DMS 273 (cell line): Measurements from ENCODE around the gene COL4A1.

Source experiments
- DNase-seq: peaks from one replicate; lab custom pipeline; 2025; ENCODE audit not compliant: unreplicated experiment; lab: John Stamatoyannopoulos, UW

The COL4A1 gene

DNA sequence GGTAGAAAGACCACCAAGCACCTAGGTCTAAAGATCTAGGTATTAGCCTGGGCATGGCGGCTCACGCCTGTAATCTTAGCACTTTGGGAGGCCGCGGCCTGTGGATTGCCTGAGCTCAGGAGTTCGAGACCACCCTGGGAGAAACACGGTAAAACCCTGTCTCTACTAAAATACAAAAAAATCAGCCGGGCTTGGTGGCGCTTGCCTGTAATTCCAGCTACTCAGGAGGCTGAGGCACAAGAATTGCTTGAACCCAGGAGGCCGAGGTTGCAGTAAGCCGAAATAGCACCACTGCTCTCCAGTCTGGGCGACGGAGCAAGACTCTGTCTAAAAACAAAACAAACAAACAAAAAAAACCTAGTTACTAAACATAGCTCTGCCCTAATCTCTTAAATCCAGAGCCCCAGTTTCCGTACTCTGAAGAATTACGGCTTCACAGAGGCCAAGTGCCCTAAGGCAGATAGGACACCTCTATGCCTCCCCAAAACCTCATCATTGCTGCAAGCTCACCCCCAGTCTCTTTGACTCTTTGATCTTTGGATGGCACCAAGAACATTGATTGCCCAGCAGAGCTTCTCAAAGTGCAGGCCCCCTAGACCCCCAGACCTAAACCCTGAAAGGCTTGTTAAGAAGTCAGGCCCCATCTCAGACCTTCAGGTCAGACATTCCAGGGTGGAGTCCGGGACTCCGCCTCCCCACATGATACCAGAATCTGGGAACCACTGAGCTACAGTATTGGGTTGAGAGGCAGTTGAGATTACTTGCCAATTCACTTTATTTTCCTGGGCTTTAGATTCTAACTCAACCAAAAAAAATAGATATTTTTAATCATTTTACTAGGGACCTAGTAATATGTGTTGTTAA, 2.9 kb upstream of the COL4A1 start:
- DNase-seq, result no peak

GRCh38 chr13:110308656-110309359, 1.9 kb upstream of the COL4A1 start:
- no peak for DNase-seq

DNA sequence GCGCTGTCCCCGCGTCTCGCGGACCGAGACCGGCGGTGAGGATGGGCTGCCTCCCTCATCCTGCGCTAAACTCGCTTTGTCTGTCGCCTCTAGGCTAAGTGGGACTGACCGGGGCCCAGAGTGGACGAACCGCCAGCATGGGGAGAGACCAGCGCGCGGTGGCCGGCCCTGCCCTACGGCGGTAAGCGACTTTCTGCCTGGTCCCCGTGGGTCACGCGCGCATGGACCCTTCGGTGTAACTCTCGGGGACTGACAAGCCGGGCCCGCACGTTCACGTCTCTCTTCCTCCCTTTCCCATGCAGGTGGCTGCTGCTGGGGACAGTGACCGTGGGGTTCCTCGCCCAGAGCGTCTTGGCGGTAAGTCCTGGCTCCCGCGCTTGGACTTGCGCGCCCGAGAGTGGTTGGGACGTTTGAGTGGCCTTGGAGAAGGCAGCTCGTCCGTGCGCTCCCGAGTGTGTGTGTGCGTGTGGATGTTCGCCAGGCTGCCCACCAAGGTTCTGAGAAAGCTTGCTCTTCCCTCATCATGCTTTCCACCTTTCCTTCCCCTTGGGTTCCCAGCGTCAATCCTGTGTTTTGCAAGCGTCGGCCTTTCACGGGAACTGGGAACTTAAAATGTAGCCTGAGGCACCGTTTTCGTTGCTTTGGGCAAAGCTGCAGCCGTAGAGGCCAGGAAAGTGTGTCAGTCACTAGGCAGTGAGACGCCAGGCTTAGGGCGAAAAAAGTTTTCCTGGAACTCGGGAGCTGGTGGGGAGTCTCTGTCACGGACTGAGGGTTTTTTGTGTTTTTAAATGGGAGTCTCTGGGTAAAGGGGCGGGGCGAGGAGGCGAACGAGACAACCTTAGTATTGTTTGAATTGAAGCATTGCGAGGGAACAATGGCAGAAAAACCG, 1.1 kb upstream of the COL4A1 start:
- DNase-seq, result peak; percentile 42

GRCh38 chr13:110306340-110306959, 507 bp downstream of the COL4A1 start:
- peak; percentile 41 for DNase-seq

GRCh38 chr13:110305949-110306339, 1.0 kb downstream of the COL4A1 start:
- no peak for DNase-seq

GRCh38 chr13:110305544-110305943, 1.4 kb downstream of the COL4A1 start:
- DNase-seq, result no peak

DNA sequence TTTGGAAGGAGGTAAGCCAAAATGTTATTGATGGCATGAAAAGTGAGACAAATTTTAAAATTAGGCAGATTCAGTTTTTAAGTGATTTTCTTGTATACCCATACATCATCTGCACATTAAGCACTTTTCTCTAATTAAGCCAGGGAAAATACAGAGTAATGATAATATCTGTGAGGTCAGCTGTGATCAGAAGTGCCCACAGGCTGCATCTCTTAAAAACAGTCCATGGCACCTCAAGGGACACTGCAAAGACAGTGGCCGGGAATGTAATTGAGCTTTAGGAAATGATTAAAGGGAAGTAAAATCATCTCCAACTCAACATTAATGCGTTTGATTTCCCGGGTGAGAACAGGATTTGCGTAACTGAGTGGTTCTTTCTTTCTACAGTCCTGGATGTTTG, 2.0 kb downstream of the COL4A1 start:
- no peak for DNase-seq

DNA sequence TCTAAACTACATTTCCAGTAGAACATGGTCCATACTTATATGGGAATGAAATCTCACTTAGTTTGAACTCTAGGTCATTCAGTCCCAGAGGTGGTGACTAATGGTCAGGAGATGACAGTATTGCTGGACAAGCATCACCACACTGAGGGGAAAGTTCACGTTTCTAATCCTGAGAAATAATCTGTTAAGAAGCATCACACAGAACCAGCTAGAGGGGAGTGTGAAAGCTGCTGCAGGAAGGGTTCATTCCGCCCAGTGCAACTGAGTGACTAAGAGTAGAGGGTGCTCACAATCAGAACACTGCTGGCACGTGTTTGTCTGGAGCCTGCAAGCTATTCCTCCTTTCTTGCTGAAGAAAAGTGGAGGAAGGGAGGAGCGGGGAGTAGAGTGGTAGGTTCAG, 2.7 kb downstream of the COL4A1 start:
- DNase-seq, result no peak

DNA sequence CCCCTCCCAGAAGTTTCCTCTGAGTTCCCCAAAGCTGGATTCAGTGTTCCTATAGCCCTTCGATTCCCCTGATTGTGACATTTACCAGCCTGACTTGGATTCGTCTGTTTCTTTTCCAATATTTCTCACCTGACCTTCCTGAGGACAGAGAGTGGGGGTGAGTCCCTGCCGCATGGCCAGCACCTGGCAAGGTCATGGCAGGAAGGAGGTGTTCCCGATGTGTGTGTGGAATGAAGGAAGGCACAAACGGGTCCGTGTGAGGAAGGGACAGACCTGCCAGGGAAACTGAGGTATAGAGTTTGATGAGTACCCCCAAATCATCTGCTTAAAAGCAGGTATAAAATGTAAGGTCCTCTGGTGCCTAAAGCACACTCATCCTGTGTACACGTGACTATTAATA, 3.3 kb downstream of the COL4A1 start:
- no peak for DNase-seq

GRCh38 chr13:110302997-110303396, 4.0 kb downstream of the COL4A1 start:
- DNase-seq, result no peak

GRCh38 chr13:110301606-110302553, 5.1 kb downstream of the COL4A1 start:
- no peak for DNase-seq

- no peak for DNase-seq
Measured at GRCh38 chr13:110301083-110301482, 5.9 kb downstream of the COL4A1 start.

- DNase-seq, result no peak
Measured at GRCh38 chr13:110300090-110300815, 6.7 kb downstream of the COL4A1 start.

- no peak for DNase-seq
Measured at GRCh38 chr13:110299283-110299840, 7.6 kb downstream of the COL4A1 start.

GRCh38 chr13:110298505-110299282, 8.3 kb downstream of the COL4A1 start:
- DNase-seq, result no peak

DNA sequence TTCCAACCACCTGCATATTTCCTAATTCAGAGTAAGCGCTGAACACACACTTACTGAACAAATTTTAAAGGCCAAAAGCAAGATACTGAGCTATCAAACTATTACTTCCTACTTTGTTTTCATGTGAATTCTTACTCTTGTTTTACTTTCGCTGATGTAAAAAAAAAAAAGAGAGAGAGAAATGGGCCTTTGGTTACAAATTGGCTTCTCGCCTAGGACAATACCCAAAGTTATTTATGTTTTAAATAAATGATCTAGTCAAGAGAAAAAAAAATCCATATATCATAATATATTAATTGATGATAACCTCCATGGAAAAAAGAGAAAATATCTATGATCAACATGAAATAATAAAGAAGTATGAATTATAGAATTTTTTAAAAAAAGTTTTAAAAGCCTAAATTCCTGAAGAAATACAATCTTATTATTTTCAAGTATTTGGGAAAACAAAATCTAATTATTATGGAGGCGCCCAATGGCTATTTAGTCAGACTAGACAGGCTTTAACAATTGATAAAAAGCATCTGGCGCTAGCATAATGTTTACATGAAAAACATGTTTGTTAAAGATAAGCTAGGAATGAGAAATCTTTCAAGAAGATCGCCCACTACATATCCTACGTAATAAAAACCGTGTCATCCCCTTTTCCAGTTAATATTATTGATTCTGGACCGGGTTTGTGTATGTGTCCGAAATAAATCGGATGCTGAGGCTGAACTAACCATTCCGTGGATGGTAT, 9.0 kb downstream of the COL4A1 start:
- no peak for DNase-seq

GRCh38 chr13:110297011-110297410, 9.9 kb downstream of the COL4A1 start:
- no peak for DNase-seq
